PC-3 (cell line): Measurements from ENCODE around the gene GLB1L3.

ENCODE experiments used
- EZH2phosphoT487 ChIP-seq: fragments of 300-600 bp; sonication (generic); IDR thresholded peaks from 2 replicates; pipeline ENCODE4 v1.6.1; 2018; ENCODE audit warnings: mild to moderate bottlenecking, antibody characterized with exemption, low read length, borderline replicate concordance
- TF ChIP-seq, protein P1 (sequence below): fragments of 300-600 bp; sonication (generic); conservative IDR thresholded peaks from 2 replicates; pipeline ENCODE4 v1.5.1; 2017; ENCODE audit warnings: antibody characterized with exemption, low read depth, mild to moderate bottlenecking, low read length

DNA sequence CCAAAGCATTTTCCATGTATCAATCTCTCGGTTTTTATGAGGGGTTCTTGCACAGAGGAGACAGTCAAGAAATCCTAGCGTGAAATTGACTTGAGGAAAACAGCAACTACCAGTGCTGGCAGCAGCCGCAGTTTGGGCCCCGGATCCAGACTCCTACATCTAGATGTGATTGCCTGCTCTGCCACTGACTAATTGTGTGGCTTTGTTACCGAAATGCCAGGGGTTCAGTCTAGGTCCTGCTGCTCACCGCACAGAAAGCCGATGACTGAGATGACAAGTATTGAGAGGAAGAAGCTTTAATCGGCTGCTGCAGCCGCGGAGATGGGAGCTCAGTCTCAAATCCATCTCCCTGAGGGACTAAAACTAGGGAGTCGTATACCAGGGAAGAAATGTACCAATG lies 8.2 kb upstream of the GLB1L3 start:
- TF ChIP-seq, protein P1, sequence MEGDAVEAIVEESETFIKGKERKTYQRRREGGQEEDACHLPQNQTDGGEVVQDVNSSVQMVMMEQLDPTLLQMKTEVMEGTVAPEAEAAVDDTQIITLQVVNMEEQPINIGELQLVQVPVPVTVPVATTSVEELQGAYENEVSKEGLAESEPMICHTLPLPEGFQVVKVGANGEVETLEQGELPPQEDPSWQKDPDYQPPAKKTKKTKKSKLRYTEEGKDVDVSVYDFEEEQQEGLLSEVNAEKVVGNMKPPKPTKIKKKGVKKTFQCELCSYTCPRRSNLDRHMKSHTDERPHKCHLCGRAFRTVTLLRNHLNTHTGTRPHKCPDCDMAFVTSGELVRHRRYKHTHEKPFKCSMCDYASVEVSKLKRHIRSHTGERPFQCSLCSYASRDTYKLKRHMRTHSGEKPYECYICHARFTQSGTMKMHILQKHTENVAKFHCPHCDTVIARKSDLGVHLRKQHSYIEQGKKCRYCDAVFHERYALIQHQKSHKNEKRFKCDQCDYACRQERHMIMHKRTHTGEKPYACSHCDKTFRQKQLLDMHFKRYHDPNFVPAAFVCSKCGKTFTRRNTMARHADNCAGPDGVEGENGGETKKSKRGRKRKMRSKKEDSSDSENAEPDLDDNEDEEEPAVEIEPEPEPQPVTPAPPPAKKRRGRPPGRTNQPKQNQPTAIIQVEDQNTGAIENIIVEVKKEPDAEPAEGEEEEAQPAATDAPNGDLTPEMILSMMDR, result no peak
- TF ChIP-seq EZH2phosphoT487, result no peak
